ENCODE results near the gene SLC22A15. TPM values are rescaled to one million over a fixed set of nuclear protein-coding genes. Genes with fewer than 3 reads are reported as not detected.

The SLC22A15 gene
- polyA plus RNA-seq, 1 experiment = not detected

DNA sequence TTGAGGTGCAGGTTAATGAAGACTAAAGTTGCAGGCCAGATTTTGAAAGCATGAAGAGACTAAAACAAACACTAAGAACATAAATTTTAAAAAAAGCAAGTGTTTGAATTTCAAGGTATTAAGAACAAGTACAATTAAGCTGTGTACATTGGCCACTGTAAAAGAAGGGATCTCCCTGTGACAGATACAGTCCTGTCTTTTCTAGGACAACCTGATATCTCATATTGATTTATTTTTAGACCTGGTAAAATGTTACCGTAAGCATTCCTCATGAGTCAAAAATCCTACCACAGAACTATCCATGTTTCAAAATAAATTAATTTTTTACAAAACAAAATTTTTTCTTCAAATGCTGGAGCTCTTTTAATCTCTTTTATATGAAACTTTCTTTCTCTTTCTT, 39.4 kb downstream of the SLC22A15 start:
- no peak overlapping the region for H3K27ac ChIP-seq (ENCODE audit: low read depth, low read length)
- H3K27me3 ChIP-seq (ENCODE audit: control insufficient read depth, insufficient read depth, low read length) = no peaks in the 10 kb centered on the region
- no peak for DNase-seq (ENCODE audit: low read depth, low spot score)
- TF ChIP-seq, protein P1, sequence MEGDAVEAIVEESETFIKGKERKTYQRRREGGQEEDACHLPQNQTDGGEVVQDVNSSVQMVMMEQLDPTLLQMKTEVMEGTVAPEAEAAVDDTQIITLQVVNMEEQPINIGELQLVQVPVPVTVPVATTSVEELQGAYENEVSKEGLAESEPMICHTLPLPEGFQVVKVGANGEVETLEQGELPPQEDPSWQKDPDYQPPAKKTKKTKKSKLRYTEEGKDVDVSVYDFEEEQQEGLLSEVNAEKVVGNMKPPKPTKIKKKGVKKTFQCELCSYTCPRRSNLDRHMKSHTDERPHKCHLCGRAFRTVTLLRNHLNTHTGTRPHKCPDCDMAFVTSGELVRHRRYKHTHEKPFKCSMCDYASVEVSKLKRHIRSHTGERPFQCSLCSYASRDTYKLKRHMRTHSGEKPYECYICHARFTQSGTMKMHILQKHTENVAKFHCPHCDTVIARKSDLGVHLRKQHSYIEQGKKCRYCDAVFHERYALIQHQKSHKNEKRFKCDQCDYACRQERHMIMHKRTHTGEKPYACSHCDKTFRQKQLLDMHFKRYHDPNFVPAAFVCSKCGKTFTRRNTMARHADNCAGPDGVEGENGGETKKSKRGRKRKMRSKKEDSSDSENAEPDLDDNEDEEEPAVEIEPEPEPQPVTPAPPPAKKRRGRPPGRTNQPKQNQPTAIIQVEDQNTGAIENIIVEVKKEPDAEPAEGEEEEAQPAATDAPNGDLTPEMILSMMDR (IDR thresholded peaks at IDR 0.05; ENCODE audit: low read depth, low read length) = no peak
- no peak overlapping the region for H3K4me3 ChIP-seq (ENCODE audit: low read depth, low read length)
- ChIA-PET CTCF (no interaction called here), POLR2A (no interaction called here)
- H3K9me3 ChIP-seq (ENCODE audit: control insufficient read depth, insufficient read depth, low read length) = no peaks in the 10 kb centered on the region

DNA sequence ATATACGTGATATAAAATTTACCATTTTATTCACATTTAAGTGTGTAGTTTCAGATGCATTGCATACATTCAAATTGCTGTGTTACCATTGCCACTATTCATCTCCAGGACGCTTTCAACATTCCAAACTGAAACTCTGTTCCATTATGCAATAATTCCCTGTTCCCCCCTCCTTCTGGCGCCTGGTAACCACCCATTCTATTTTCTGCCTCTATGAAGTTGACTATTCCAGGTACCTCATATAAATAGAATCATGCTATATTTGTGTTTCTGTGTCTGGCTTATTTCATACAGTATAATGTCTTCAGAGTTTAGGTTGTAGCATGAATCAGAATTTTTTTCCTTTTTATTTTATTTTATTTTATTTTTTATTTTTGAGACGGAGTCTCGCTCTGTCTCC, 41.7 kb downstream of the SLC22A15 start:
- TF ChIP-seq, protein P1 (IDR thresholded peaks at IDR 0.05; ENCODE audit: low read depth, low read length) = no peak
- ChIA-PET CTCF (no interaction called here), POLR2A (no interaction called here)
- Histone ChIP-seq H3K27me3 (ENCODE audit: control insufficient read depth, insufficient read depth, low read length) (no peaks in the 10 kb centered on the region), H3K4me3 (ENCODE audit: low read depth, low read length) (no peak overlapping the region), H3K27ac (ENCODE audit: low read depth, low read length) (no peak overlapping the region), H3K9me3 (ENCODE audit: control insufficient read depth, insufficient read depth, low read length) (no peaks in the 10 kb centered on the region)
- DNase-seq (ENCODE audit: low read depth, low spot score) = no peak

DNA sequence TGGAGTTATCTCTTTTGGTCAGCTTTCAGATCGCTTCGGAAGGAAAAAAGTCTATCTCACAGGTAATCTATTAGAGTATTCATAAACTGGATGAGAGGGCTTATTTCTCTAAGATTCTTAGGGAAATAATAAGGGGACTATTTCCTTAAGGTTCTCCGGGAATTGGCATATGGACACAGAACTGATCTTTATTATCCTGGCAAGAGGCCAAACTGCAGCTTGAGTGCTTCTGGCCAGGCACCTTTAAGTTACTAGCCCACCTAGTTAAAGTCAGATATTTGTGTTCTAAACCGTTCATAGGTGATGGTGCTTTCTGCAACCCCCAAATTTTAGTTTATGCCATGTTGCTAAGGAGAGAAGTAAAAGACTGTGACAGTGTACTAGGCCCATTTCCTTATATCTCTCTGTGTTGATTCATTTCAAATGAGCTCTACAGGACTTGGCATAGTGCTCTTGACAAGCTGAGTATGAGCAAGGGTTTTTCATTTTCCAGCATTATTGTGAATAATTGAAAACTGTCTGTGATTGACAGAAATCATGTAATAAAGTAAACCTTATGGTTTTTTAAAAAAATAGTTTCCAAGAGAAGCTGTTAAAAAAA, 43.4 kb downstream of the SLC22A15 start:
- no peak for DNase-seq (ENCODE audit: low read depth, low spot score)
- no peak overlapping the region for H3K27ac ChIP-seq (ENCODE audit: low read depth, low read length)
- no peaks in the 10 kb centered on the region for H3K9me3 ChIP-seq (ENCODE audit: control insufficient read depth, insufficient read depth, low read length)
- H3K27me3 ChIP-seq (ENCODE audit: control insufficient read depth, insufficient read depth, low read length) = no peaks in the 10 kb centered on the region
- TF ChIP-seq, protein P1 (IDR thresholded peaks at IDR 0.05; ENCODE audit: low read depth, low read length) = no peak
- no peak overlapping the region for H3K4me3 ChIP-seq (ENCODE audit: low read depth, low read length)
- CTCF ChIA-PET = interaction anchor here (0.5 to 1.8 kb wide), 8 partner anchors 9 to 1382 kb away, joined by 3 to 6 read pairs (median 4); no protein-coding TSS in a partner anchor
- POLR2A ChIA-PET = no interaction called here

DNA sequence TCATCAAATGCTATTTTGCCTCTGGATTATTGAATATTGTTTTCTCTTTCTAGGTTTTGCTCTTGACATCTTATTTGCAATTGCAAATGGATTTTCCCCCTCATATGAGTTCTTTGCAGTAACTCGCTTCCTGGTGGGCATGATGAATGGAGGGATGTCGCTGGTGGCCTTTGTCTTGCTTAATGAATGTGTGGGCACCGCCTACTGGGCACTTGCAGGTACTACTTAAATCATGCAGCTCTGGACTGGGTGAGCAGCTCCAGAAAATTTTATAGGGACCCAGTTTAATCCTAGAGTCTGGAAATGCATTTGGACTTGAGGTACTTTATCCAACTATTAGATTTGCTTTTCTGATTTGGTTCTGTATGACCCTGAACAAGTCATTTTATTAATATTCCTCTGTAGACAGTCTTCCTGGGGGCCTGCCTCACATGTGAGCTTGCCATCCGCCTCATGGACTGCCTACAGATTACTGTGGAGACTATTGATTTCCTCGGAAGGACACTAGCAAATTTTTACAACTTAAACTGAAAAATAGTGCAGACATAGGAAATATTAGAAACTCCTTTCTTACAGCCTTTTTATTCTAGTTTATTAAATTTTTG, 44.5 kb downstream of the SLC22A15 start:
- no peak overlapping the region for H3K4me3 ChIP-seq (ENCODE audit: low read depth, low read length)
- H3K27me3 ChIP-seq (ENCODE audit: control insufficient read depth, insufficient read depth, low read length) = no peaks in the 10 kb centered on the region
- H3K27ac ChIP-seq (ENCODE audit: low read depth, low read length) = no peak overlapping the region
- H3K9me3 ChIP-seq (ENCODE audit: control insufficient read depth, insufficient read depth, low read length) = no peaks in the 10 kb centered on the region
- TF ChIP-seq, protein P1 (IDR thresholded peaks at IDR 0.05; ENCODE audit: low read depth, low read length) = peak; percentile 57
- POLR2A ChIA-PET = no interaction called here
- DNase-seq (ENCODE audit: low read depth, low spot score) = no peak
- CTCF ChIA-PET = interaction anchor here (0.5 to 1.8 kb wide), 9 partner anchors 8 to 1383 kb away, joined by 3 to 6 read pairs (median 4); no protein-coding TSS in a partner anchor

DNA sequence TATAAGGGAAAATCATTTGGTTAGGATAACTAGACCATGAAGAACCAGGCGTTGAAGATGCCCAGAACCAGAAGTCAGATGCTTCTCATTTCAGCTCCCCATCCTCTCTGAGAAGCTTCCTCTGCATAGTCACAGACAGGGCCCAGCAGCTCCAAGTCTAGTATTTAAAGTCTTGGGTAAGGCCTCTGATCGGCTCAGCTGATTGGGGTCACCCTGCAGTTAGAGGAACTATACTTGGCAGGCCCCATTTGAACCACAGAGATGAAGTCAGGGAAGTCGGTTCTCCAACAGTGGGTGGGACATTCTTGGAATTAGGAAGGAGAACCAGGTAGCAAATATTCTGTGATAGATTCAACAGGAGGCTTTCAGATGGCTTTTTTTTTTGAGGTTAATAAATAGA, 48.3 kb downstream of the SLC22A15 start:
- Histone ChIP-seq H3K27ac (ENCODE audit: low read depth, low read length) (no peak overlapping the region), H3K9me3 (ENCODE audit: control insufficient read depth, insufficient read depth, low read length) (no peaks in the 10 kb centered on the region), H3K27me3 (ENCODE audit: control insufficient read depth, insufficient read depth, low read length) (no peaks in the 10 kb centered on the region), H3K4me3 (ENCODE audit: low read depth, low read length) (no peak overlapping the region)
- DNase-seq (ENCODE audit: low read depth, low spot score) = no peak
- TF ChIP-seq, protein P1 (IDR thresholded peaks at IDR 0.05; ENCODE audit: low read depth, low read length) = no peak
- POLR2A ChIA-PET = no interaction called here
- CTCF ChIA-PET = interaction anchor here (0.7 kb wide), 1 partner anchor 218 kb away, joined by 3 read pairs; no protein-coding TSS in a partner anchor

Data from AG04450 (cell line).